ENCODE data around the gene OSTF1. TPM values are rescaled to one million over a fixed set of nuclear protein-coding genes. Genes with fewer than 3 reads are reported as not detected.

Gene OSTF1
- total RNA-seq, 1 experiment from 2014 or later: 17.8 TPM

- ChIA-PET POLR2A (no interaction called here), CTCF (no interaction called here)
- H3K4me1 Mint-ChIP-seq: no peaks in the 10 kb centered on the region
- no peaks in the 10 kb centered on the region for H3K27me3 Mint-ChIP-seq (ENCODE audit: low read depth)
- H3K4me3 Mint-ChIP-seq: no peak overlapping the region
- no peak overlapping the region for H3K27ac Mint-ChIP-seq
- DNase-seq (ENCODE audit: low spot score): no peak
- peaks cover 12% of the 10 kb centered on the region; the same call in 1 of the 2 replicates for H3K9me3 Mint-ChIP-seq
- no peaks in the 10 kb centered on the region for H3K36me3 Mint-ChIP-seq
- TF ChIP-seq FOXP4 (CRISPR knock-in tag; IDR thresholded peaks at IDR 0.05) (no peak), ZNF423 (CRISPR knock-in tag; IDR thresholded peaks at IDR 0.05) (no peak), CTCF (IDR thresholded peaks at IDR 0.05) (peak; percentile 71), ZNF532 (CRISPR knock-in tag; IDR thresholded peaks at IDR 0.05; ENCODE audit: borderline replicate concordance) (no peak), GRHL2 (CRISPR knock-in tag; IDR thresholded peaks at IDR 0.05; ENCODE audit: insufficient replicate concordance, severe bottlenecking) (no peak), MYBL2 (CRISPR knock-in tag; IDR thresholded peaks at IDR 0.05) (no peak), ZNF121 (CRISPR knock-in tag; IDR thresholded peaks at IDR 0.05) (no peak)
- ATAC-seq: no peak
These were observed 98.6 kb downstream of the OSTF1 start for GRCh38 chr9:75186767-75187380.

- H3K27ac Mint-ChIP-seq: no peak overlapping the region
- peaks cover 12% of the 10 kb centered on the region; the same call in 1 of the 2 replicates for H3K9me3 Mint-ChIP-seq
- H3K4me3 Mint-ChIP-seq: no peak overlapping the region
- no peaks in the 10 kb centered on the region for H3K27me3 Mint-ChIP-seq (ENCODE audit: low read depth)
- DNase-seq (ENCODE audit: low spot score): no peak
- POLR2A ChIA-PET: no interaction called here
- no peak for ATAC-seq
- no peaks in the 10 kb centered on the region for H3K36me3 Mint-ChIP-seq
- CTCF ChIA-PET: no interaction called here
- no peaks in the 10 kb centered on the region for H3K4me1 Mint-ChIP-seq
- TF ChIP-seq ATF2 (CRISPR knock-in tag; IDR thresholded peaks at IDR 0.05; ENCODE audit: borderline replicate concordance, low read depth): no peak
- no peak for TF ChIP-seq ZNF532 (CRISPR knock-in tag; IDR thresholded peaks at IDR 0.05; ENCODE audit: borderline replicate concordance)
- no peak for TF ChIP-seq IRF2 (CRISPR knock-in tag; IDR thresholded peaks at IDR 0.05; ENCODE audit: borderline replicate concordance, low read depth)
- no peak for TF ChIP-seq USF1 (CRISPR knock-in tag; IDR thresholded peaks at IDR 0.05)
- no peak for TF ChIP-seq ESRRA (CRISPR knock-in tag; IDR thresholded peaks at IDR 0.05; ENCODE audit: borderline replicate concordance)
These were observed 100.4 kb downstream of the OSTF1 start for GRCh38 chr9:75188756-75189155.

Data from WTC11 (cell line).